ENCODE measurements around the gene KIRREL2.
A peak's percentile ranks its signal among the peaks of the same experiment; 100 is the strongest.
"Not testable (repeated sequence)": the region's sequence is repeated elsewhere in the genome, so short reads cannot be mapped to it uniquely, and the experiment has no call there.

The KIRREL2 gene

GRCh38 chr19:35909684-35910035, 52.9 kb downstream of the KIRREL2 start:
- ChIA-PET POLR2A (interaction anchor here (0.8 to 2.1 kb wide), 7 partner anchors 9 to 30 kb away, joined by 3 to 15 read pairs (median 5); partner anchors contain the start of gene NFKBID), CTCF (interaction anchor here (1.7 to 4.4 kb wide), 4 partner anchors 11 to 26 kb away, joined by 6 to 16 read pairs (median 10); no protein-coding TSS in a partner anchor)
- H3K27ac ChIP-seq (ENCODE audit: insufficient read depth in 1 of 2, low read depth in 1 of 2, low read length in 2 of 2, poor library complexity in 1 of 2, severe bottlenecking in 2 of 2), result peak overlapping the region; percentile 85 to 90
- H3K4me1 ChIP-seq (ENCODE audit: control extremely low read depth in 1 of 4, control insufficient read depth in 4 of 4, insufficient read depth in 4 of 4, low read length in 3 of 4), result peaks cover 8 to 77% (median 50%) of the 10 kb centered on the region in 4 experiments
- 54% methylated on average over 5 of the region's 6 CpGs for WGBS (ENCODE audit: insufficient coverage)
- no peaks in the 10 kb centered on the region for H3K9me3 ChIP-seq (ENCODE audit: control extremely low read depth in 1 of 5, control insufficient read depth in 4 of 5, insufficient read depth in 2 of 5, low read depth in 1 of 5, low read length in 4 of 5)
- no peak for DNase-seq
- H3K27me3 ChIP-seq (replicated peaks in 2 of 5; ENCODE audit: control insufficient read depth in 4 of 5, insufficient read depth in 5 of 5, low read length in 4 of 5), result no peaks in the 10 kb centered on the region
- H3K4me3 ChIP-seq (ENCODE audit: control insufficient read depth in 1 of 7, extremely low read depth in 1 of 7, insufficient read depth in 4 of 7, low read depth in 2 of 7, low read length in 6 of 7), result peak overlapping the region in 6 of 7 experiments; percentile 0 to 68 (median 33)
- no peaks in the 10 kb centered on the region for H3K36me3 ChIP-seq (ENCODE audit: control insufficient read depth in 4 of 4, insufficient read depth in 4 of 4, low read length in 3 of 4)

- POLR2A ChIA-PET, result interaction anchor here (2.1 kb wide), 1 partner anchor 10 kb away, joined by 15 read pairs; the partner anchor contains the start of gene NFKBID
- H3K27me3 ChIP-seq (replicated peaks in 2 of 5; ENCODE audit: control insufficient read depth in 4 of 5, insufficient read depth in 5 of 5, low read length in 4 of 5); H3K36me3 ChIP-seq (ENCODE audit: control insufficient read depth in 4 of 4, insufficient read depth in 4 of 4, low read length in 3 of 4); H3K4me3 ChIP-seq (ENCODE audit: control insufficient read depth in 1 of 7, extremely low read depth in 1 of 7, insufficient read depth in 4 of 7, low read depth in 2 of 7, low read length in 6 of 7); DNase-seq; H3K9me3 ChIP-seq (ENCODE audit: control extremely low read depth in 1 of 5, control insufficient read depth in 4 of 5, insufficient read depth in 2 of 5, low read depth in 1 of 5, low read length in 4 of 5): not testable (repeated sequence)
- peak overlapping the region in 1 of 2 experiments; percentile 85 for H3K27ac ChIP-seq (ENCODE audit: insufficient read depth in 1 of 2, low read depth in 1 of 2, low read length in 2 of 2, poor library complexity in 1 of 2, severe bottlenecking in 2 of 2)
- peaks cover 5 to 74% (median 43%) of the 10 kb centered on the region in 4 experiments for H3K4me1 ChIP-seq (ENCODE audit: control extremely low read depth in 1 of 4, control insufficient read depth in 4 of 4, insufficient read depth in 4 of 4, low read length in 3 of 4)
- CTCF ChIA-PET, result interaction anchor here (0.6 to 4.4 kb wide), 4 partner anchors 17 to 28 kb away, joined by 3 to 16 read pairs (median 7); no protein-coding TSS in a partner anchor
- 95% methylated on average over 7 of the region's 14 CpGs for WGBS (ENCODE audit: insufficient coverage)
Observed at GRCh38 chr19:35910355-35910754, 53.6 kb downstream of the KIRREL2 start.

- Histone ChIP-seq H3K4me3 (ENCODE audit: control insufficient read depth in 1 of 7, extremely low read depth in 1 of 7, insufficient read depth in 4 of 7, low read depth in 2 of 7, low read length in 6 of 7) (no peak overlapping the region), H3K36me3 (ENCODE audit: control insufficient read depth in 4 of 4, insufficient read depth in 4 of 4, low read length in 3 of 4) (no peaks in the 10 kb centered on the region), H3K4me1 (ENCODE audit: control extremely low read depth in 1 of 4, control insufficient read depth in 4 of 4, insufficient read depth in 4 of 4, low read length in 3 of 4) (peaks cover 5 to 69% (median 42%) of the 10 kb centered on the region in 4 experiments), H3K9me3 (ENCODE audit: control extremely low read depth in 1 of 5, control insufficient read depth in 4 of 5, insufficient read depth in 2 of 5, low read depth in 1 of 5, low read length in 4 of 5) (no peaks in the 10 kb centered on the region), H3K27me3 (replicated peaks in 2 of 5; ENCODE audit: control insufficient read depth in 4 of 5, insufficient read depth in 5 of 5, low read length in 4 of 5) (no peaks in the 10 kb centered on the region), H3K27ac (ENCODE audit: insufficient read depth in 1 of 2, low read depth in 1 of 2, low read length in 2 of 2, poor library complexity in 1 of 2, severe bottlenecking in 2 of 2) (no peak overlapping the region)
- ChIA-PET CTCF (interaction anchor here (0.7 to 4.4 kb wide), 8 partner anchors 8 to 58 kb away, joined by 3 to 16 read pairs (median 5); no protein-coding TSS in a partner anchor), POLR2A (no interaction called here)
- peak in 1 of 3 donors; percentile 20 for DNase-seq
- WGBS (ENCODE audit: insufficient coverage), result 100% methylated on average over 1 of the region's 3 CpGs
Observed at GRCh38 chr19:35911173-35911572, 54.5 kb downstream of the KIRREL2 start.

DNA sequence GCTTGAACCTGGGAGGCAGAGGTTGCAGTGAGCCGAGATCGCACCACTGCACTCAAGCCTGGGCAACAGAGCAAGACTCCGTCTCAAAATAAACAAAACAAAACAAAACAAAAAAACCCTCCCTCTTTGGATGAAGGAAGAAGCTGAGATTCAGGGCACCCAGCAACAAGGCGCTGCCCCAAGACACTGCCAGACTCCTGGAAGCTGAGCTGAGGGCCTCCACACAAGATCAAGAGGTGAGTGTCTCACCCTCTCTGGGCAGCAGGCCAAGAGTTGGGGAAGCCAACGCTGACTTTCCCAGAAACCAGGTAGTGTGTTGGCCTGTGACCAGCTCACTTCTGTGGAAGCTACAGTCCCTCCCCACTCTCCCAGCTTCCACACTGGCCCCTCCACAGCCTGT, 55.1 kb downstream of the KIRREL2 start:
- POLR2A ChIA-PET, result no interaction called here
- 50% methylated on average over 2 of the region's 5 CpGs for WGBS (ENCODE audit: insufficient coverage)

DNA sequence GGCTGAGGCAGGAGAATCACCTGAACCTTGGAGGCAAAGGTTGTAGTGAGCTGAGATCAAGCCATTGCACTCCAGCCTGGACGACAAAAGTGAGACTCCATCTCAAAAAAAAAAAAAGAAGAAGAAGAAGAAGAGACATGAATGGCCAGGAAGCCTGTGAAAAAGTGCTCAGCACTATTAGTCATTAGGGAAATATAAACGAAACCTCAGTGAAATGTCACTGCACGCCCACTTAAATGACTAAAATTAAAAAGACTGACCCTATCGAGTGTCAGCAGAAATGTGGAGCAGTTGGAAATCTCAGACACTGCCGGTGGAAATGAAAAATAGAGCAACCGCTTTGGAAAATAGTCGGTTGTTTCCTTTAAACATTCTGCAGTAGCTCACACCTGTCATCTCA, 56.9 kb downstream of the KIRREL2 start:
- no peaks in the 10 kb centered on the region for H3K27me3 ChIP-seq (replicated peaks in 2 of 5; ENCODE audit: control insufficient read depth in 4 of 5, insufficient read depth in 5 of 5, low read length in 4 of 5)
- no peak for DNase-seq
- H3K4me3 ChIP-seq (ENCODE audit: control insufficient read depth in 1 of 7, extremely low read depth in 1 of 7, insufficient read depth in 4 of 7, low read depth in 2 of 7, low read length in 6 of 7), result no peak overlapping the region
- no peaks in the 10 kb centered on the region for H3K9me3 ChIP-seq (ENCODE audit: control extremely low read depth in 1 of 5, control insufficient read depth in 4 of 5, insufficient read depth in 2 of 5, low read depth in 1 of 5, low read length in 4 of 5)
- ChIA-PET POLR2A (no interaction called here), CTCF (interaction anchor here (0.9 to 1.2 kb wide), 2 partner anchors 13 to 32 kb away, joined by 3 to 4 read pairs; no protein-coding TSS in a partner anchor)
- no peaks in the 10 kb centered on the region for H3K36me3 ChIP-seq (ENCODE audit: control insufficient read depth in 4 of 4, insufficient read depth in 4 of 4, low read length in 3 of 4)
- H3K4me1 ChIP-seq (ENCODE audit: control extremely low read depth in 1 of 4, control insufficient read depth in 4 of 4, insufficient read depth in 4 of 4, low read length in 3 of 4), result peaks cover 5 to 46% (median 26%) of the 10 kb centered on the region in 4 experiments
- no peak overlapping the region for H3K27ac ChIP-seq (ENCODE audit: insufficient read depth in 1 of 2, low read depth in 1 of 2, low read length in 2 of 2, poor library complexity in 1 of 2, severe bottlenecking in 2 of 2)
- 83% methylated on average over 7 of the region's 7 CpGs for WGBS (ENCODE audit: insufficient coverage)

More for the DNA sequence above, 55.1 kb downstream of the KIRREL2 start:
- Histone ChIP-seq H3K9me3 (ENCODE audit: control extremely low read depth in 1 of 5, control insufficient read depth in 4 of 5, insufficient read depth in 2 of 5, low read depth in 1 of 5, low read length in 4 of 5) (no peaks in the 10 kb centered on the region), H3K4me3 (ENCODE audit: control insufficient read depth in 1 of 7, extremely low read depth in 1 of 7, insufficient read depth in 4 of 7, low read depth in 2 of 7, low read length in 6 of 7) (peak overlapping the region in 1 of 7 experiments; percentile 8), H3K27ac (ENCODE audit: insufficient read depth in 1 of 2, low read depth in 1 of 2, low read length in 2 of 2, poor library complexity in 1 of 2, severe bottlenecking in 2 of 2) (no peak overlapping the region), H3K36me3 (ENCODE audit: control insufficient read depth in 4 of 4, insufficient read depth in 4 of 4, low read length in 3 of 4) (no peaks in the 10 kb centered on the region), H3K27me3 (replicated peaks in 2 of 5; ENCODE audit: control insufficient read depth in 4 of 5, insufficient read depth in 5 of 5, low read length in 4 of 5) (no peaks in the 10 kb centered on the region), H3K4me1 (ENCODE audit: control extremely low read depth in 1 of 4, control insufficient read depth in 4 of 4, insufficient read depth in 4 of 4, low read length in 3 of 4) (peaks cover 5 to 64% (median 42%) of the 10 kb centered on the region in 4 experiments)
- no peak for DNase-seq
- CTCF ChIA-PET, result interaction anchor here (0.7 to 4.4 kb wide), 9 partner anchors 9 to 58 kb away, joined by 3 to 16 read pairs (median 4); no protein-coding TSS in a partner anchor

GRCh38 chr19:35915443-35915842, 58.7 kb downstream of the KIRREL2 start:
- POLR2A ChIA-PET, result interaction anchor here (0.7 kb wide), 1 partner anchor 196 kb away, joined by 4 read pairs; no protein-coding TSS in a partner anchor

More at GRCh38 chr19:35915443-35915842, 58.7 kb downstream of the KIRREL2 start:
- no CpG with 5 or more reads among the region's 3 CpGs for WGBS (ENCODE audit: insufficient coverage)
- Histone ChIP-seq H3K4me3 (ENCODE audit: control insufficient read depth in 1 of 7, extremely low read depth in 1 of 7, insufficient read depth in 4 of 7, low read depth in 2 of 7, low read length in 6 of 7) (no peak overlapping the region), H3K9me3 (ENCODE audit: control extremely low read depth in 1 of 5, control insufficient read depth in 4 of 5, insufficient read depth in 2 of 5, low read depth in 1 of 5, low read length in 4 of 5) (no peaks in the 10 kb centered on the region), H3K27ac (ENCODE audit: insufficient read depth in 1 of 2, low read depth in 1 of 2, low read length in 2 of 2, poor library complexity in 1 of 2, severe bottlenecking in 2 of 2) (no peak overlapping the region), H3K36me3 (ENCODE audit: control insufficient read depth in 4 of 4, insufficient read depth in 4 of 4, low read length in 3 of 4) (no peaks in the 10 kb centered on the region), H3K27me3 (replicated peaks in 2 of 5; ENCODE audit: control insufficient read depth in 4 of 5, insufficient read depth in 5 of 5, low read length in 4 of 5) (no peaks in the 10 kb centered on the region), H3K4me1 (ENCODE audit: control extremely low read depth in 1 of 4, control insufficient read depth in 4 of 4, insufficient read depth in 4 of 4, low read length in 3 of 4) (peaks cover 0 to 28% (median 9%) of the 10 kb centered on the region in 4 experiments)
- CTCF ChIA-PET, result interaction anchor here (2.7 kb wide), 1 partner anchor 33 kb away, joined by 8 read pairs; no protein-coding TSS in a partner anchor
- DNase-seq, result no peak

Measured in common myeloid progenitor, CD34-positive (primary cell).